ENCODE results near the gene MYCBP2.
"Not testable (repeated sequence)": the region's sequence is repeated elsewhere in the genome, so short reads cannot be mapped to it uniquely, and the experiment has no call there.

MYCBP2 gene

DNA sequence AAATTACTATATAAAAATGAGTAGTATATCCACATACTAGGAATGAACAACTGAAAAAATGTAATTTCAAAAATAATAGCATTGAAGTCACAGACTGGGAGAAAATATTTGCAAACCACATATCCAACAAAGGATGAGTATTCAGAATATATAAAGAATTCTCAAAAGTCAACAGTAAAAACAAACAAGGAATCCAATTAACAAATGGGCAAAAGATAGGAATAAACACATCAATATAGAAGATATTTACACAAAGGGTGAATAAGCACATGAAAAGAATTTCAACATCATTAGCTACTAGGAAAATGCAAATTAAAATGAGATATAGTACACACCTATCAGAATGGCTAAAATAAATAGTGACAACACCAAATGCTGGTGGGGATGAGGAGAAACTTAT, 37.0 kb downstream of the MYCBP2 start:
- no peak for DNase-seq

DNA sequence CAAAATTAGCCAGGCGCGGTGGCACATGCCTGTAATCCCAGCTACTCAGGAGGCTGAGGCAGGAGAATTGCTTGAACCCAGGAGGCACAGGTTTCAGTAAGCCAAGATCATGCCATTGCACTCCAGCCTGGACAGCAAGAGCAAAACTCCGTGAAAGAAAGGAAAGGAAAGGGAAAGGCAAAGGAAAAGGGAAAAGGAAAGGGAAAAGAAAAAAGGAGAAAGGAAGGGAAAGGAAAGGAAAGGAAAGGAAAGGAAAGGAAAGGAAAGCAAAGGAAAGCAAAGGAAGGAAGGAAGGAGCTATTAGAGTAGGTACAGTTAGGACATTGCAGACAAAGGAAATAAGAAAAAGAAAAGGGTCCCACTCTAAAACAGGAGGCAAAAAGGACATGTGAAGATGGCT, 41.3 kb downstream of the MYCBP2 start:
- DNase-seq, result not testable (repeated sequence)

DNA sequence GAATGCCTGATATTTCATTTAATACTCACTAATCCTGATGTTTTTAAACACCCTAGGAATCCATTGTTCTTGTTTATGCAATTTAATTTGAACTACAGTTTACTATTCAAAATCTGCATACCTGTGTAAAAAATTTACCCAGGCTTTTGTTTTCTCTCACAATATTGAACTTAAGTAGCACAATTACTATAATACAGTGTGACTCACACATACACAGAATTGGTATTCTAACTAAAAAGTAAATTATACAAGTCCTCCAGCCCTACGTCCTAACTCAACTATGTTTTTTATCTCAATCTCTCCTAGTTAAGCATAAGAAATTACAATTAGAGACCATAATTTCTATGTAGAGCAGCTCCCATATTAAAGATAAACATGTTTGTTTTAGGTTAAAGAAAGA, 41.8 kb downstream of the MYCBP2 start:
- DNase-seq, result no peak

DNA sequence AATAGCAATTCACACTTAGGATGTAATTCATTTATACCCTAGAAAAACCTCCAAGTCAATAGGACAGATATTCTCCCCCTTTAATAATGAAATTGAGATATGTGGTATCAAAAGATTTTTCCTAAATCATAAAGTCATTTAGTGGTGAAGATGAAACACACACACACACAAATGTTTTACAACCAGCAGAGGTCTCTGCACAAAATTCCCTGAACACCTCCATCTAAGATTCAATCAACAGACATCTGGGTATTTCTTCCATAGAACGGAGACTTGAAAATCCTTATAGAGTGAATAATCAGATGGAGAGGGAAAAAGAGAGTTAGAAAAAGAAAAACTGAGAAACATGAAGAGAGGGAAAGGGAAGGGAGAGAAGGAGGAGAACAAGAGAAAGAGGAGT, 52.8 kb downstream of the MYCBP2 start:
- DNase-seq, result no peak

DNA sequence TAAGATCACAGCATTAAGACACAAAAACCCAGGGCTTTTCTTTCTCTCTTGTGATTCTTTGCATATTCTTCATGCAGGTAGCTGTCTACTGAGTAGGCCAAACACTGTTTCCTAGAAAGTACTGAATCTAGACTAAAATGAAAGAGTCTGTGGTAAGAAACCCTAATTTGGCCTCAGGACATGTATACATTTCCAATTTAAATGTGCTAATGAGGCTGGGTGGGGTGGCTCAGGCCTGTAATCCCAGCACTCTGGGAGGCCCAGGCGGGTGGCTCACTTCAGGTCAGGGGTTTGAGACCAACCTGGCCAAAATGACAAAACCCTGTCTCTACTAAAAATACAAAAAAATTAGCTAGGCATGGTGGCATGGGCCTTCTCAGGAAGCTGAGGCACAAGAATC, 57.8 kb downstream of the MYCBP2 start:
- no peak for DNase-seq

DNA sequence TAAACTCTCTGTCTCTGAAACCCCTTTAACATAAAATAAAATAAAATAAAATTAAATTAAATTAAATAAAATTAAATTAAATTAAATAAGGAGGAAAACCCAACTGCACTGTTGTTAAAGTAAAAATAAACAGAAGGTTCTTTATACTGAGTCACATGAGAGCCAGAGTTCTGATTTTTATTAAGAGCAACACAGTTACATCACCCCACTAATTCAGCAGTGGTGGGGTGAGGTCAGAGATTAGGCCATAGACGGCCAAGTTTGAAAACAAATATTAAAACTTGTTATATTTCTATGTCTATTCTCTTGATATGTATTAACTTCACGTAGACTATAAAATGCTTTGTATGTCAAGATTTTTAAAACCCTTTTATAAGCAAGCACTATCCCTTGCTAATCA, 59.5 kb downstream of the MYCBP2 start:
- no peak for DNase-seq

DNA sequence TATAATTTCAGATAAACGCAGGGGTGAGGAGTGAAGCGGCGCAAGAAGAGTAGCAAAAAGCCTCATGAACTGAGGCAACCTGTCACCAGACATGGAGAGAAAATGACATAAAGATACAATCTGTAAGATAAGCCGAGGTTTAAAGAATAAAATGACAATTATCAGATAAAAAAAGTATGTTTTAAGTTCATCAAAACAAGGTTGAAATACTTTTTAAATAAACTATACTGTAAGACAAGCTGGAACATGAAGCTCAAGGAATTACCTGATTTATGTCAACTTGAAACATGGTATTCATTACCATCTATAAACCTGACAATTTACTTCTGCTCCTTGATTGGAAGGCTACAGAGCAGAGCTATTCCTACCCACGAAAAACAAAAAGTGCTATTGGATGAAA, 61.6 kb downstream of the MYCBP2 start:
- no peak for DNase-seq

DNA sequence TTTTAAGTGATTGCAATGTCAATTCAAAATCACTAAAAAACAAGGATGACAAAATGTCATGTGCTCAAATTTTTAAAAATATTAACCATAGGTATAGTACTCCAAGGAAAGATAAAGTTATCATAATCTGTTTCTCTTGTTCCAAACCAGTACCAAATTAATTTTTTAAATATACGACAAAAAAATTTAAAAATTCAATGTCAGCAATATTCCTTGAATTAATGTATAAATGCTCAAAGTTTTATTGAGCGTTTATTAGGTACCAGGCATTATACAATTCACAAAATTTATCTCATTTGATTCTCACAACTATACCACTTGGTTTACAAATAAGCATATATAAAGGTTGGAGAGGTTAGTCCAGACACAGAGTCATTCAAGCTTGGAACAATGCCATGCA, 64.7 kb downstream of the MYCBP2 start:
- no peak for DNase-seq

DNA sequence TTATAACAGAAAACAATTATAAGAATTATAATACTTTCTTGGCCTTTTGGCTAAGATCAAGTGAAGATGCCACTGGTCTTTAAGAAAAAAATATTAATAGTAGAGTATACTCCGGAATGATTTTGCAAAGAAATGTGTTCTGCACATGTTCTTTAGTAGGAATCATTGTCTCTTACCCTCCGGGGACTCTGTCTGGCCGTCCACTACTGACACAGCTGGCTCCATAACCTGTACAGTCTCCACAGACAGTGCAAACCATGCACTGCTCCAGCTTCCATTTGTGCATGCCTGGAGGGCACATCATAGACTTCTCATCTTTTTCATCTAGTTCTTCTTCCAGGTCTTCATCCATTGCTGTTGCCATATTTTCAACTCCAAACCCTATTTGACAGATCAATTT, 75.9 kb downstream of the MYCBP2 start:
- DNase-seq, result no peak

DNA sequence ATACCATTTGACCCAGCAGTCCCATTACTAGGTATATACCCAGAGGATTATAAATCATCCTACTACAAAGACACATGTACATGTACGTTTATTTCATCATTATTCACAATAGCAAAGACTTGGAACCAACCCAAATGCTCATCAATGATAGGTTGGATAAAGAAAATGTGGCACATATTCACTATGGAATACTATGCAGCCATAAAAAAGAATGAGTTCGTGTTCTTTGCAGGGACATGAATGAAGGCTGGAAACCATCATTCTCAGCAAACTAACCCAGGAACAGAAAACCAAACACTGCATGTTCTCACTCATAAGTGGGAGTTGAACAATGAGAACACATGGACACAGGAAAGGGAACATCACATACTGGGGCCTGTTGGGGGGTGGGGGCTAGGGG, 81.7 kb downstream of the MYCBP2 start:
- DNase-seq, result not testable (repeated sequence)

DNA sequence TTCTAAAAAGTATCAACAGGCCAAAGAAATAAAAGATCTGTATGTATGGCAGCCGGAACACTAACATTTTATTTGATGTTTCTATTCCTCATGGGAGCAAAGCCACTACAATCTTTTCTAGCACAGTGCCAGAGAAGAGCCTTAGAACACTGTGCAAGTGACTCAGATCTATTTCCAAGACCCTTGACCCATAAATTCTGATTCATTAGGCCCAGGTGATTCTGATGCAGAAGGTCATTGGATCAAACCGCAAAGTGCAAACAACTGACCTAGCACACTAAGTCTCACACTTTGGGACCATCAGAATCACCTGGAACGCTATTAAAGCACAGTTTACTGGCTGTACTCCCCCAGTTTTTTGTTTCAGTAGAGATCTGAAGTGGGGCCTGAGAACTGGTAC, 87.6 kb downstream of the MYCBP2 start:
- no peak for DNase-seq

DNA sequence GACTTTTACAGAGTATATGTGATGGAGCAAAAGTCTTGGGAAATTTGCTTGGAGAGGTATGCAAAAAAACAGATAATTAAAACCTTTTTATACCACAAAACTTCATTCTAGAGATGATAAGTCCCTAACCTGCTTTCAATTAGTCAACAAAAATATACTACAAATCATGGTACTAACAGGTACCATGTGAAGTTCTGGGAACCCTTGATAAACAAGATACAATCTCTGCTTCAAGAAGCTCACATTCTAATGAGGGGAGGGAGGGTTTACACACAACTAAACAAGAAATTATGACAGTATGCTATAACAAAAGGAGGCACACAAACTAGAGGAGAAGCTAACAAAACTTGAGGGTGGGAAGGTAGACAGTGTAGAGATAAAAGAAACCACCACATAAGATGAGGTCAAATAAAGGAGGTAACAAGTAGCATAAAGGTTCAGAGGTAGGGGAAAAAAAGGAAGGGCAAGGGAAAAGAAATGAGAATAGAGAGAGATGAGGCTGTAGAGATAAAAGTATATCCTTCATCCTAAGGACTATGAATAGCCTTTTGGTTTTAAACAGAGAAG, 91.4 kb downstream of the MYCBP2 start:
- DNase-seq, result no peak

DNA sequence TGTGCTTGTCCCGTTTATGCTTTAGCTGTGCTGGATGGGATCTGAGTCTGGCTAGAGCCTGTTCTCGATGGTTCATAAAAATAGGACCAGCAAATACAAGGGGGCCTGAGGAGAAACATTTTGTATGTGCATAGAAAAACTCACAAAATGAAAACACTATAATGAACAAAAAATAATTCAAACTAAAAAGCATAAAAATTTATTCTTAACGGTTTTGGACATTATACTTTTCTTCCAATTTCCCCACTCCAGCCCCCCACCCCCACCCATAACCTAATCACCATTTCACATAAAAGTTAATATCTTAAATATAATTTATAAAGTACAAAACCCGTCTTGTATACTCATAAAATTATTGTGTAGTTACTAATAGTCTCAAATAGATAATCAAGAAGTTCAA, 93.7 kb downstream of the MYCBP2 start:
- DNase-seq, result no peak

DNA sequence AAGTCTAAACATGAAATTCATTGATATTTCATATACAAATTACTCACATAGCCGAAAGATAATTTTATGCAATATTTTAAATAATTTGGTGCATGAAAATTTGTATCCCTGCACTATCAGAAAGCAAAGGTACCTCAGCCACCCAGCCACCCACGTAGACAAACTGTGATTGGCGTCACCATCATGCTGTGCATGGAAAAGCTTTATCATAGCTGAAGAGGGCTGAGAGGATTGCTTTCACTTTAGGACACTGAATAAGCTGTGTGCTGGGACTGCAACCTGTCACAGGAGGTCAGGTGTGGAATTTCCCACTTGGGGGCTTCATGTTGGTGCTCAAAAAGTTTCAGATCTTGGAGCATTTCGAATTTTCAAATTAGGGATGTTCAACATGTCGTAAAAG, 96.3 kb downstream of the MYCBP2 start:
- DNase-seq, result no peak

DNA sequence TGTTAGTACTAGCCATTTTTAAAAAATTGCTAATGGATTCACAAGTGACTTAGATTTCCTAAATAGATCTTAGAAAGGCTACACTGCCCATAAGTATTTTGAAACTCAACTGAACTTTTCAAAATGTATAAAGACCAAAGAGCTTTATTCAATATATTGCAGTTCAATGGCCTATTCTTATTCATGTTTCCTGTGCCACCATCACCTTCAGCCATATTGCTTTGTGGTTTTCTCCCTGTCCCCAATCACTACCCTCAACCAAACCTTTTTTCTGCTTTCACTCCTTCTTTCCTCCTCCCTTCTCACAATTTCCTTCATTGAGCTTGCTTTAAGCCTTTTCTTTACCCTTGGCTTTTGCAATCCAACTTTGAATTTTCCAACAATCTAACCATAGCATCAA, 100.9 kb downstream of the MYCBP2 start:
- no peak for DNase-seq

DNA sequence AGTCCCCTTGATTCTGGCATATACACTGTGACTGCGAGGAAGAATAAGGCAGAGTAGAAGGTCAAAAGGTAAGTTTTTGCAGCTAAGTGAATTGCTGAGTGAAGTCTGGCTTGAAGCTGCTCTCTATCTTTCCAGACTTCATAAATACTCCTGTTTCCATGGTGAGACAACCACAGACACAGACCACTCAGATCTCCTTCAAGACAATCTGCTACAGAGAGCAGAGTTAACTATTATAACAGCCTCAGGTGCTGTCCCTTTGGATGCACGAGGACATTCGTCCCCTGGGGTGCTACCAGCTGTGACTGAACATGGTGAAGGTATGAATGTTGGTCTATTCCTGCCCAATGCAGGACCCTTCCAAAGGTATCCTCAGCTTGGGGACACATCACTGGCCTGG, 104.0 kb downstream of the MYCBP2 start:
- DNase-seq, result no peak

DNA sequence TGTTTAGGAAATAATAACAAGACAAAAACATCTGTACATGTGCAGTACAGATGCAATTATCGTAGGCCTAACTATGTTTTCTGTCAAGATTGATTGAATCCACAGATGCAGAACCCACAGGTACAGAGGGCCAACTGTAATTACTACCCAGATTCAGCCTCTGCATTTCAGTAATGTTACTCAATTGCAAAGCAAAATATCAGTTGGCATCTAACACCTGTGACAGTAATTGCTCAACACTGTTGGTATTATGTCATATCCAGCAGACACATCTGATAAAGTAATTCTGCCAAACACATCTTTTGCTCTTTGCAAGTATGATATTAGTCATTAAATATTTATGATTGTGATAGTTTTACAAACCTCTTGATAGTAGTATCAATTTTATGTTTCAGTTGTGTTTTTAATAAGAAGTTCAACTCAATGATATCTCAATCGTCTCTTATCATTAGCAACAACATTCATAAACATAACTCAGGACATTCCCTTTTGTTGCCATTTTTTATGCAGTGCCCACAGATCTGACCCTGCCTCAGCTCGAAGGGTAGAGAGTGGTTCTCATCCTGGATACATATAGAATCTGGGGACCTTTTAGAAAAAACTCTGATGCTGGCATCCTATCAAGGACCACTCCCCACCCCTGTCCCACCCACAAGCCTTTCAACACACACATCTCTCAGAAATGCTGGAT, 104.7 kb downstream of the MYCBP2 start:
- DNase-seq, result no peak

DNA sequence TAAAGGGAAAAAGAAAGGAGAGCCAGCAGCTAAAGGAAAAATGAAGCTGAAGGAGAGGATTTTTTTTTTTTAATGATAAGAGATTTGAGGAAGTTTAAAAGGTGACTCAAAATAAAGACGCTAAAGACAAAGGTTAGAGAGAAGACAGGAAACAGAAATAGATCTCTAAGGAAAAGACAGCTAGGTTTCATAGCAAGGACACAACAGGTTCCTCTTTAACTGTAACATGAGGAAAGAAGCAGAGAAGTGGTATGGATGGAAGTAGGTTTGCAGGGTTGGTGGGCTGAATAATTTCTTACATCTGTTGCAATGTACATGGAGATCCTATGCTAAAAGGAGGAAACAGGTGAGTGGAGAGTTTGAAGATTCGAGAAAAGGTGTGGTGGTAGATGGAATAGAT, 107.5 kb downstream of the MYCBP2 start:
- no peak for DNase-seq

DNA sequence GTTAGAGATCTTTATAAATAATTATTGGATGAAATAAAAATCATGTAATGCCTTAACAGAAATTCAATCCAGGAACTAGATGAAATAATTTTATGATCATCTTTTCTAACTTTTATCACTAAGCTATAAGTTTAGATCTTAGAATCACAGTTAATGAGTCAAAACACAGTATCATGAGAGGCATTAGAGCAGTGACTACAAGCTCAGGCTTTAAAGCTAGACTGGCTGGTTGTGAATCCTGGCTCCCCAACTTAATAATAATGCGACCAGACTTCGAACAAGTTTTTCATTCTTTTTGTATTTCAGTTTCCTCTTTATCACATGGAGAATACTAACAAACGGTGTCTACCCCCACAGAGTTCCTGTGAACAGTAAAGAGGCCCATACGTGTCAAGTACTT, 108.6 kb downstream of the MYCBP2 start:
- DNase-seq, result no peak

DNA sequence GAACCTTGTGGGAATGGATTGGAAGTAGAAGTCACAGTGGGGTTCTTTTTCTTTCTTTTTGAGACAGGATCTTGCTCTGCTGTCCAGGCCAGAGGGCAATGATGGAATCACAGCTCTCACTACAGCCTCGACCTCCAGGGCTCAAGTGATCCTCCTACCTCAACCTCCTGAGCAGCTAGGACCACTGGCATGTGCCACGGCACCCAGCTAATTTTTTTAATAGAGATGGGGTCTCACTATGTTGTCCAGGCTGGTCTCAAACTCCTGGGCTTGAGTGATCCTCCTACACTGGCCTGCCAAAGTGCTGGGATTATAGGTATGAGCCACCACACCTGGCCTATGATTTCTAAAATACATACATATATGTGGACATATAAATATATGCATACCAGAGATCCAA, 111.4 kb downstream of the MYCBP2 start:
- no peak for DNase-seq

DNA sequence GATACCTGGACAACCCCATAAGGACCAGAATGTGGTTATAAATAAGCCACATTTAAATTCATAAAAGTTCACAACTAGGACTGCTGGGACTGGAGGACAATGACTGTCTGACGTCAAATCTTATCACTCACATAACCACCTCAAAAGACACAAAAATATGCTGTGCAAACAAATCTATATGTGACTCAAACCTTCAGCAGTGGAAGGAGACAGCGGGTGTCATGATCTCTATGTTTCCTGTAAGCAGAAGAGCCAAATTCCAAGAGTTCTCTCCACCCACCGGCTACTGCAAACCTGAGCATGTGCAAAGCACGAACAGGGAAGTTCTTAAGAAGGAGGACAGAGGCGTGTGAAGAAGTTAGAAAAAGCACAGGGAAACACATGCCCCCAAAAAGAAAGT, 113.2 kb downstream of the MYCBP2 start:
- no peak for DNase-seq

DNA sequence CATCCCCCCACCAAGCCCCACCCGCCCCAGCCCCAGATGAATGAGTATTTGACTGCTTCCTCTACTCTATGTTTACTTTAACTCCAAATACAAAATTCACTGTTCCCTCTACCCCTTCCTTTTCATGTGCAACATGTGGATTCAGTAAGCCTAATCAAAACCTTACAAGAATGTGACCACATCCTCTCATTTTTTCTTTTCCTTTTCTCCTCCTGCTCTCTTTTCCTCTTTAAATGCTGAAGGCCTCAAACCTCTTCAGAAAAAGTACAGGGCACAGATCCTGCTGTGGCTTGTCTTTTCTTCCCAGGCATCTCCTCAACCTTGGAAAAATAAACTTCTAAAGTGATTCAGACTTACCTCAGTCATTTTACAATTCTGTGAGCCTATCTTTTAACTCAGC, 119.0 kb downstream of the MYCBP2 start:
- no peak for DNase-seq

DNA sequence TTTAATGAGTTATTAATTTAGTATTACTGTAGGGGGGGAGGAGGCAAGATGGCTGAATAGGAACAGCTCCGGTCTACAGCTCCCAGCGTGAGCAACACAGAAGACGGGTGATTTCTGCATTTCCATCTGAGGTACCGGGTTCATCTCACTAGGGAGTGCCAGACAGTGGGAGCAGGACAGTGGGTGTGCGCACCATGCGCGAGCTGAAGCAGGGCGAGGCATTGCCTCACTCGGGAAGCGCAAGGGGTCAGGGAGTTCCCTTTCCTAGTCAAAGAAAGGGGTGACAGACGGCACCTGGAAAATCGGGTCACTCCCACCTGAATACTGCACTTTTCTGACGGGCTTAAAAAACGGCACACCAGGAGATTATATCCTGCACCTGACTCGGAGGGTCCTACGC, 127.9 kb downstream of the MYCBP2 start:
- not testable (repeated sequence) for DNase-seq

DNA sequence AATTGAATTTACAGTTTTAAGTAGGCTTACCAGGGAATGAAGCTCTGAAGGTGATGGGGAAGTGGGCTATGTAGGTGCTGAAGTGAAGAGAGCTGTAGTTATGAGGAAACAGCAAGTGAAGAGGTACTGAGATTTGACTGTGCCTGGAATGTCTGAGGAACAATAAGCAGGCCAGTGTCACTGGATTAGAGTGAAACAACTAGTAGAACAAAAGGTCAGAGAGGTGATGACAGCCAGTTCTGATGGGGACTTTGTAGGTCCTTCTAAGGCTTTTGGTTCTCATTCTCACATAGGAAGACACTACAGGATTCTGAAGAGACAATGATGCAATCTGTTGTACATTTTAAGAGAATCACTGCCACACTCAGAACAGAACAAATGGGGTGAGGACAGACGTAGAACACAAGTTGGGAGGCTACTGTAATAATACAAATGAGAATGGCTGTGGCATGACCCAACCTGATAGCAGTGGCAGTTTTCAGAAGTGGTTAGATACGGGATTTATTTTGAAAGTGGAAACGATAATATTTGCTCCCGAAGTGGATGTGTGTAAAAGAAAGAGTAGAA, 130.8 kb downstream of the MYCBP2 start:
- no peak for DNase-seq

DNA sequence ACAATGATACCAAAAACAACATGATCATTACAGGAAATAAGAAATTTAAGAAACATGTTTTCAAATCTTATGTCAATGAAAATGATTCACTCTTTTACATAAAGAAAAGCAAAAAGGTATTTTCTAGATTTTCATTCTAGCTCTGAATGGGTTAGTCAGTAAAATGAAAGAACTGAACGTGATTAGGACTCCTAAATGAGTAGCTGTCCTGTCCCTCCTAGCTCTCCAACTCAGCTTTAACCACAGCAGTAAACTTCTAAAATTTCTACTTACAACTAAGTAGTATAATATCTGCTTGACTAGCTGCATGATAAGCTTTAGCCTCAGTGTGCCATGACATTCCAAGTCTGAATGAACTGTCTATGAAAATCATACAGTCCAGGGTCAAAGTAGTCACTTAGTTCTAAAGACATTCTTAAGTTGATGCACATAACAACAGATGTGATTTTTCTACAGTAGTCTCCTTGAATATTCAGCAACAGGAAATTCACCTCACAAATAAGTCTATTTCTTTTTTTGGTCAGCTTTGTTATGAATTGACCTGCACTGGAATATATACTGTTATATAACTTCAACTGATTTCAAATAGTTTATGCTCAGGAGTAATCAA, 136.4 kb downstream of the MYCBP2 start:
- no peak for DNase-seq

All from RPMI8226 (cell line).